ENCODE data around the gene CDKL2. TPM values are rescaled to one million over a fixed set of nuclear protein-coding genes. Genes with fewer than 3 reads are reported as not detected.

The CDKL2 gene
- total RNA-seq, 2 experiments from 2014 or later, result 0.22 to 0.45 TPM

DNA sequence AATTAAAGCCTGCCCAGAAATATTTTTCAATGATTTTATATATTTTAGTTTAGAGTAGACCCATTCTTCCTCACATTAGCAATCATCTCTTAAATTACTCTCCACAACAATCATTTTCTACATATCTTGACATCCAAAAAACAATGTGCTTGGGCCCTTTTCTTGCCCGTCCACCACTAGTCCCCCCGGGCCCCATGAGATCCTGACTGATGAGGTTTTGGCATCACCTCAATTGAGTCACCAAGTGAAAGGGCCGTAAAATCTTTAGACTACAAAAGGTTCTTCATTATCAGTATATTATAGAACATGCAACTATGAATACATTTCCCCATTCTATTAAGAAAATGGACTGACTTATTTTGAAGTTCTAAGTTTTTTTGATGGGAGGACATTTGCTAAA is 4.0 kb upstream of the CDKL2 start:
- no peak for DNase-seq
- POLR2A ChIA-PET, result no interaction called here
- H3K27me3 Mint-ChIP-seq, result no peaks in the 10 kb centered on the region
- no peak for ATAC-seq (ENCODE audit: low read depth)
- no peak overlapping the region for H3K4me3 Mint-ChIP-seq
- no peaks in the 10 kb centered on the region for H3K9me3 Mint-ChIP-seq
- H3K4me1 Mint-ChIP-seq, result peaks cover 16% of the 10 kb centered on the region
- H3K36me3 Mint-ChIP-seq, result peaks cover 1% of the 10 kb centered on the region
- H3K27ac Mint-ChIP-seq, result no peak overlapping the region

DNA sequence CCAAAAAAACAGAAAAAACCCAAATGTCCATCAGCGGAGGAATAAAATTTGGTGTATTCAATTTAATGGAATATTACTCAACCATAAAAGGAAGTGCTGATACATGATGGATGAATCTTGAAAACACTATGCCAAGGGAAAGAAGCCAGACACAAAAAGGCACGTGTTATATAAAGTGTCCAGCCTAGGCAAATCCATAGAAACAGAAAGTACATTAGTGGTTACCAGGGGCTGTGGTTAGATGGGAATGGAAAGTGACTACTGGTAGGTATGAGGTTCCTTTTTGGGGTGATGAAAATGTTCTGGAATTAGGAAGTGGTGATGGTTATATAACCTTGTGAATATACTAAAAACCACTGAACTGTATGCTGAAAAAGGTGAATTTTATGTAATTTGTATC is 3.5 kb upstream of the CDKL2 start:
- Mint-ChIP-seq H3K4me3 (no peak overlapping the region), H3K27me3 (peaks cover 2% of the 10 kb centered on the region), H3K4me1 (peaks cover 16% of the 10 kb centered on the region), H3K36me3 (peaks cover 1% of the 10 kb centered on the region), H3K9me3 (no peaks in the 10 kb centered on the region), H3K27ac (no peak overlapping the region)
- ATAC-seq (ENCODE audit: low read depth) (no peak), DNase-seq (no peak)
- POLR2A ChIA-PET, result no interaction called here

DNA sequence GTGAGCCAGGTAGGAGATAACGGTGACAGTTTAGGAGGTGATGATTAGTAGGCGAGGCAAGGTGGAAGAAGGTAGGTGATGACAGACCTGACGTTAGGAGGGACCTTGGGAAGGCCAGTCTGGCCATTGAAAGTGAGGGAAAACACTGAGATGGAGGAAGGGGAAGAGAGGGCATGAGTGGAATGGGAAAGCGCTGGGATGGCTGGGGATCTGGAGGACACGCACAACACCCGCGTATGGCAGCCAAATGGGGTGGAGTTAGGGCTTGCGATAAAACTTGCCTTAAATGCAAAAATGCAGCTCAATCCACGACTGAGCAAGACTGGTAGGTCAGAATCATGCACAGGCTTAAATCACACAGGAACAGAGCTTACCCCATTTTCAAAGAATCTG is 605 bp upstream of the CDKL2 start:
- no peak for ATAC-seq (ENCODE audit: low read depth)
- Mint-ChIP-seq H3K27me3 (peaks cover 2% of the 10 kb centered on the region), H3K9me3 (no peaks in the 10 kb centered on the region), H3K4me3 (peak overlapping the region; percentile 85), H3K36me3 (peaks cover 1% of the 10 kb centered on the region), H3K4me1 (peaks cover 15% of the 10 kb centered on the region), H3K27ac (peak overlapping the region; percentile 69)
- DNase-seq, result no peak
- POLR2A ChIA-PET, result interaction anchor here (0.9 to 3.3 kb wide), 2 partner anchors 24 to 93 kb away, joined by 3 to 12 read pairs; partner anchors contain the start of gene USO1

DNA sequence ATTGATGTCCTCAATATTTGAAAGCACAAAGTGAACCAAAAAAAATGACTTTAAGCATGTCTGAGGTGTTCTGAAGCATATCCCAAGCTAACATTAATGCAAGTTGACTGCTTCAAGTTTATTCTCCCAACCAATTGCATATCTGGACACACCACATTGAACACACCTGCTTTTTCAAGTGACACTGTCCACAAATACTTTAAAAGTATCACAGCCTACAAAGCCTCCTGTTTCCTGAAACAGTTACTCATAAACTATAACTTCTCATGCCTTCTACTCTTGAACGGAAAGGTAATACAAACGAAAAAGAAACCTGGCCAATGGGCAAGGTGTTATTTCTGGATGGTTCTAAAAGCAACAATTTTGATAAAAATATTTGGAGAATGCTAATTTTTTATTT is 1.1 kb downstream of the CDKL2 start:
- no peaks in the 10 kb centered on the region for H3K36me3 Mint-ChIP-seq
- peaks cover 12% of the 10 kb centered on the region for H3K4me1 Mint-ChIP-seq
- peak overlapping the region; percentile 31 for H3K4me3 Mint-ChIP-seq
- H3K27ac Mint-ChIP-seq, result no peak overlapping the region
- DNase-seq, result no peak
- no peaks in the 10 kb centered on the region for H3K9me3 Mint-ChIP-seq
- peaks cover 2% of the 10 kb centered on the region for H3K27me3 Mint-ChIP-seq
- POLR2A ChIA-PET, result interaction anchor here (1.0 kb wide), 1 partner anchor 96 kb away, joined by 3 read pairs; no protein-coding TSS in a partner anchor
- no peak for ATAC-seq (ENCODE audit: low read depth)

DNA sequence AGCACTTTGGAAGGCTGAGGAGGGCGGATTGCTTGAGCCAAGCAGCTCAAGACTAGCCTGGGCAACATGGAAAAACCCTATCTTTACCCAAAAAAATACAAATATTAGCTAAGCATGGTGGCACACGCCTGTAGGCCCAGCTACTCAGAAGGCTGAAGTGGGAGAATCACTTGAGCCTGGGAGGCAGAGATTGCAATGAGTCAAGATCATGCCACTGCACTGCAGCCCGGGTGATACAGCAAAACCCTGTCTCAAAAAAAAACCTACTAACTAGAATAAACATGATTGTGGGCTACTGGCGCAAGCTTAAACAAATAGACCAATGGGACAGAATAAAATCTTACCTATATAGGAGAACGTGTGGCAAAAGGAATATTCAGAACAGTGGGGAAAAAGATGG is 7.3 kb downstream of the CDKL2 start:
- Mint-ChIP-seq H3K4me1 (no peaks in the 10 kb centered on the region), H3K36me3 (no peaks in the 10 kb centered on the region), H3K9me3 (no peaks in the 10 kb centered on the region), H3K27me3 (no peaks in the 10 kb centered on the region), H3K4me3 (no peak overlapping the region), H3K27ac (no peak overlapping the region)
- POLR2A ChIA-PET, result no interaction called here
- DNase-seq, result no peak
- ATAC-seq (ENCODE audit: low read depth), result no peak

DNA sequence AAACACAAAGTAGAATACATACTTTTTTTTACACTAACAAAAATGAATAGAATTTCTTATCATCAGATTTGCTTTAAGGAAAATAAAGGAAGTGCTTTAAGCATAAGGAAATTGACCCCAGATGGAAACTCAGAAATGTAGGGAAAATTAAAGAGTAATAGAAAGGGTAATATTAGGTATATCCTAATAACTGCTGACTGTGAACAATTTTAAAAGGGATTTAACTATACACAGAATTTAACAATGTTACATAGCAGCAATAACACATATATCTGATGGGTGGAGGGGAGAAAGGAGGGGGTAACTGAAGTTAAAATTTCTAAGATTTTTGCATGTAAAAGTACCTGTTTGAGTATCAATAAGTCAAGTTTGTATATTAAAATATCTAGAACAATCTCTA is 8.6 kb downstream of the CDKL2 start:
- POLR2A ChIA-PET, result no interaction called here
- no peak for DNase-seq
- ATAC-seq (ENCODE audit: low read depth), result no peak
- no peaks in the 10 kb centered on the region for H3K36me3 Mint-ChIP-seq
- H3K4me1 Mint-ChIP-seq, result no peaks in the 10 kb centered on the region
- H3K27ac Mint-ChIP-seq, result no peak overlapping the region
- H3K27me3 Mint-ChIP-seq, result no peaks in the 10 kb centered on the region
- no peak overlapping the region for H3K4me3 Mint-ChIP-seq
- H3K9me3 Mint-ChIP-seq, result peaks cover 1% of the 10 kb centered on the region

DNA sequence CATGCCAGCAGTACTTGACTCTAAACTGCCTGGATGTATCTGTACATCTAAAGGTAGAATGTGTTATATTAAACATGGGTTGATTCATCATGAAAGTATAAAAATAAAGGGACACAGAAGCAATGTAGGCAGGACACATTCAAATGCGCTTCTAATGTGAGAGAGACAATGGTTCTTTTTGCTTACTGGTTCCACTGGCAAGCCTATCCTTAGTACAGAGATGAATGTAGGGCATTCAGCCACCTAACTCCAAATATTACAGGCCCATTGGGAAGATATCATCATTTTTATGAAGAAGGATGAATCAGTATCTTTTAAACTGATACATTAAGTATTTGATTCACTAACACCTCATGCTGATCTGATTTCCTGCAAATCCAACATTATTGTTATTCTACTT is 18.0 kb downstream of the CDKL2 start:
- Mint-ChIP-seq H3K4me1 (no peaks in the 10 kb centered on the region), H3K4me3 (no peak overlapping the region), H3K9me3 (peaks cover 4% of the 10 kb centered on the region), H3K27me3 (no peaks in the 10 kb centered on the region), H3K36me3 (peaks cover 1% of the 10 kb centered on the region), H3K27ac (no peak overlapping the region)
- DNase-seq (no peak), ATAC-seq (ENCODE audit: low read depth) (no peak)
- POLR2A ChIA-PET, result no interaction called here

DNA sequence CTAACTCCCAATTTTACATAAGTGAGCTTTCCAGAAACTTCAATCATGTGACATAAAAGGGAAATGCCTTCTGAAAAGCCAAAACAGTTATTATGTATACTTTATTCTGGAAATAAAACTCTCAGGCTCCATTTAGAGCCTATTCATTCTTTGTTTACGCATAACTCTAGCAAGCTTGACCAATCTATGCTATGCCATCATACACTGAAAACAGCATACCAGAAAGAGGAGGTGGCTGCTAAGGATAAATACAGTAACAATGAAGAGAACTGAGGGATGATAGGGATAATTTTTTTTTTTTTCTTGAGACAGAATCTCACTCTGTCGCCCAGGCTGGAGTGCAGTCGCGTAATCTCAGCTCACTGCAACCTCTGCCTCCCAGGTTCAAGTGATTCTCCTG is 24.4 kb downstream of the CDKL2 start:
- ATAC-seq (ENCODE audit: low read depth), result no peak
- peaks cover 1% of the 10 kb centered on the region for H3K9me3 Mint-ChIP-seq
- H3K27me3 Mint-ChIP-seq, result peaks cover 2% of the 10 kb centered on the region
- no peak for DNase-seq
- no peak overlapping the region for H3K27ac Mint-ChIP-seq
- H3K4me3 Mint-ChIP-seq, result no peak overlapping the region
- POLR2A ChIA-PET, result no interaction called here
- peaks cover 1% of the 10 kb centered on the region for H3K36me3 Mint-ChIP-seq
- H3K4me1 Mint-ChIP-seq, result no peaks in the 10 kb centered on the region

DNA sequence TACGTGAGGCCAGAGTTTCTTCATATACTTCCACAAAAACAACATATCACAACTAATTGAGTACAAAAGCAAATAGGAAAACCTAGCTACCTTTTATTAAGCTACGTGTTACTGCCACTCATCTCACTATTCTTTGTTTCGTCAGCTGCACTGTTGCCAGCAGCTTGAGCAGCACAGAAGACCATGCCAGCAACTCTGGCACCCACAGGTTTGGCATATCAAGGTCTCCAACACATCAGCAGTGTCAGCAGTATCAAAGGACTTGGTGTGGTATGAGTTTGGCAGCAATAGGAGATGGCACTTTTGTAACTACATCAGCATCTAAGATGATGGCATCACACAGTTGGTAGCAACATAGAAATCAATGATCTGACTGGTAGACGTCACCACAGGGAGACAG is 30.7 kb downstream of the CDKL2 start:
- ATAC-seq (ENCODE audit: low read depth), result no peak
- H3K4me3 Mint-ChIP-seq, result no peak overlapping the region
- peaks cover 6% of the 10 kb centered on the region for H3K27me3 Mint-ChIP-seq
- POLR2A ChIA-PET, result no interaction called here
- H3K27ac Mint-ChIP-seq, result no peak overlapping the region
- no peak for DNase-seq
- no peaks in the 10 kb centered on the region for H3K36me3 Mint-ChIP-seq
- H3K9me3 Mint-ChIP-seq, result no peaks in the 10 kb centered on the region
- peaks cover 3% of the 10 kb centered on the region for H3K4me1 Mint-ChIP-seq

DNA sequence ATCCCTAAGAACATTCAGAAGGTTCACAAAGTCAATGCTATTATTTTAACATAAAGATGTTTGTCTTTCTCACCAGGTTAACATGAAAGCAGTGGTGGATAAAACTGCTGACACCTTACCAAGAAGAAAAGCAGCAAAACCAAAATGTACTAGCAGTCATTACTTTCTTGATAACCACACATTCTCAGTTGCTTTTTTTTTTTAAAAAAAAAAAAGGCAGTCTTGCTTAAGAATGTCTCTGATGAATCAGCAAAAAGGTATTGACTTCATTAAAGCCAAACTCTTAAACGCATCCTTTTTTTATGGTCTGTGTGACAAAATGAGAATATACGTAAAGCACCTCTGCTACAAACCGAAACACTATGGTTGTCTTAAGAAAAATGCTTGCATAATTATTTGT is 31.9 kb downstream of the CDKL2 start:
- H3K27ac Mint-ChIP-seq, result no peak overlapping the region
- H3K27me3 Mint-ChIP-seq, result peaks cover 6% of the 10 kb centered on the region
- POLR2A ChIA-PET, result no interaction called here
- H3K9me3 Mint-ChIP-seq, result no peaks in the 10 kb centered on the region
- DNase-seq (no peak), ATAC-seq (ENCODE audit: low read depth) (no peak)
- peaks cover 3% of the 10 kb centered on the region for H3K4me1 Mint-ChIP-seq
- no peaks in the 10 kb centered on the region for H3K36me3 Mint-ChIP-seq
- H3K4me3 Mint-ChIP-seq, result no peak overlapping the region

DNA sequence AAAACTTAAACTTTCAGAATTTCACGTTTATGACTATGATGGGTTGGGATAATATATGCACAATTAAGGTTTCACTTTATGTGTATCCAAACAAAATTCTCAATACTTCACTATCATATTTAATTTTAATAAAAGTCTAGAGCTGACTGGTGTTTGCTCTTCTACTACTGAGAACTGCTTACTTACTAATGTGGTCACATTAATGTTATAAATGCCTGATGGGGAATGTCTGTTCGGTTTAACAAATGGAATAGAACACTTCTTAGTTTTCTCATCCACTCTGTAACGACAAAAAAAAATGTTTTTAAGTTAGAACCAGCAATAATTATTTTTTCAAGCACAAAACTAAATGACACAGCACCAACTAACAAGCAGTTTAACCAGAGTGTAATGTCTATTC is 34.3 kb downstream of the CDKL2 start:
- H3K9me3 Mint-ChIP-seq, result no peaks in the 10 kb centered on the region
- DNase-seq (no peak), ATAC-seq (ENCODE audit: low read depth) (no peak)
- no peak overlapping the region for H3K27ac Mint-ChIP-seq
- POLR2A ChIA-PET, result no interaction called here
- H3K27me3 Mint-ChIP-seq, result peaks cover 6% of the 10 kb centered on the region
- H3K4me3 Mint-ChIP-seq, result no peak overlapping the region
- peaks cover 3% of the 10 kb centered on the region for H3K4me1 Mint-ChIP-seq
- no peaks in the 10 kb centered on the region for H3K36me3 Mint-ChIP-seq

DNA sequence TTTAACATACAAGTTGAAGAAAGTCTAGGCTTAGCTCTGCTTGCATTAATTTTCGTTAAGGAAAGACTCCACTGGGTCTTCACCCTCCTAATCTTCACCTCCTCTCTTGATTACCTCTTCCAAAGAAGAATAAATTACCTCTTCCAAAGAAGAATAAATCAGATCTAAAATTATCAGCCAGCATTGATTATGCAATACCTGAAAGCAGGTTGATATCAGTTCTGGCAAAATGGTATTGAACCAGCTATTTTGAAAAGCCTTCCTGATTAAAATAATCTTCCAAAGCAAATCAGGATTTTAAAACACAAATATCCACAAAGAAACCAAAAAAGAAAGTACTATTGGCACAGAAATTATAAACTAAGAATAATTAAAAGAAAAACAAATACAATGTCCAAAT is 36.9 kb downstream of the CDKL2 start:
- H3K4me3 Mint-ChIP-seq, result no peak overlapping the region

DNA sequence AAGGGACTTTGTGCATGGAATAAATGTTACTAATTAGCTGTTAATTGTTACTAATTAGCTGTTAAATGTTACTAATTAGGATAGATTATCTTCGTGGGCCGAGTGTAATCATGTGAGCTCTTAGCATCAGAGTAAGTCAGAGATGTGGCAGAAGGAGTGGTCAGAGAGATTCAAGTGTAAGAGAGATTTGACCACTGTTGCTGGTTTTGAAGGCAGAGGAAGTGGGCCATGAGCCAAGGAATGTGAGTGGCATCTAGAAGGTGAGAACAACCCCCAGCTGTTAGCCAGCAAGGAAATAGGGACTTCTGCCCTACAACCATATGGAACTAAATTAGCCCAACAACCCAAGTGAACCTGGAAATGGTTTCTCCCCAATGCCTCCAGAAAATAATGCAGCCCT is 46.3 kb downstream of the CDKL2 start:
- Mint-ChIP-seq H3K27ac (no peak overlapping the region), H3K27me3 (peaks cover 10% of the 10 kb centered on the region), H3K36me3 (peaks cover 2% of the 10 kb centered on the region), H3K9me3 (peaks cover 4% of the 10 kb centered on the region), H3K4me3 (no peak overlapping the region), H3K4me1 (no peaks in the 10 kb centered on the region)
- POLR2A ChIA-PET, result no interaction called here
- DNase-seq, result no peak
- ATAC-seq (ENCODE audit: low read depth), result no peak

More for the DNA sequence above, 36.9 kb downstream of the CDKL2 start:
- ATAC-seq (ENCODE audit: low read depth) (no peak), DNase-seq (no peak)
- H3K4me1 Mint-ChIP-seq, result peaks cover 3% of the 10 kb centered on the region
- POLR2A ChIA-PET, result no interaction called here
- no peaks in the 10 kb centered on the region for H3K9me3 Mint-ChIP-seq
- no peaks in the 10 kb centered on the region for H3K36me3 Mint-ChIP-seq
- no peaks in the 10 kb centered on the region for H3K27me3 Mint-ChIP-seq
- H3K27ac Mint-ChIP-seq, result no peak overlapping the region

DNA sequence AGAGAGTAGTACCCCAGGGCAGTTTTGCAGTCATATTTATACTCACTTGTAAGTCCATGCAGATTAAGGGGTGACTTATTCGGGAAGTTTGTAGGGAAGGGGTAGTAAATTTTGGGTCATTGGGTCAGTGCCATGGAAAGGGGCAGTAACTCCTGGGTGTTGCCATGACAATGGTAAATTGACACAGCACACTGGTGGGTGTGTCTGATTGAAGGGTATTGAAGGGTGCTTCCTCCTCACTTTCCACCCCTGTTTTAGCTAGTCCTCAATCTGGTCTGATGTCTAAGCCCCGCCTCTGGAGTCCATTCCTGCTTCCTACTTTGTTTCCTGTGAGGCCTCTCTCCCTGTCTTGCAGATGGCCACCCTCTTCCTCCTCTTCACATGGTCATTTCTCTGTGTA is 62.6 kb downstream of the CDKL2 start:
- Mint-ChIP-seq H3K27ac (no peak overlapping the region), H3K27me3 (peaks cover 22% of the 10 kb centered on the region), H3K4me3 (no peak overlapping the region), H3K36me3 (no peaks in the 10 kb centered on the region), H3K9me3 (no peaks in the 10 kb centered on the region), H3K4me1 (peaks cover 4% of the 10 kb centered on the region)
- POLR2A ChIA-PET, result no interaction called here
- ATAC-seq (ENCODE audit: low read depth) (no peak), DNase-seq (no peak)

DNA sequence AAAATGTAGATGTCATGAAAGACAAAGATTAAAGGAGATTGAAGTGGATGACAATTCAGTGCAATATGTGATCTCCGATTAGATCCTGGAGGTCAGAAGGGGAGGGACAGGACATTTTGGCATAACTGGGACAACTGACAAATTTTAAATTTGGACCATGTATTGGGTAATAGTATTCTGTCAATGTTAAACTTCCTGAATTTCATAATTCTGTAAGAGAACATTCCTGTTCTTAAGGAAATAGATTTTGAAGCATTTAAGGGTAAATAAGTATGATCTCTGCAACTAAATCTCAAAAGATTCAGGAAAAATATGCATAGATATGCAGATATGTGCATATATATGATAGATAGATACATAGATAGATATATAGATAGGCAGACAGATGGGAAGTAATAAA is 63.4 kb downstream of the CDKL2 start:
- Mint-ChIP-seq H3K9me3 (no peaks in the 10 kb centered on the region), H3K4me3 (no peak overlapping the region), H3K36me3 (no peaks in the 10 kb centered on the region), H3K4me1 (peaks cover 4% of the 10 kb centered on the region), H3K27me3 (peaks cover 17% of the 10 kb centered on the region), H3K27ac (no peak overlapping the region)
- DNase-seq (no peak), ATAC-seq (ENCODE audit: low read depth) (no peak)
- POLR2A ChIA-PET, result no interaction called here
